Thoracic aorta (tissue), 2 donors: ENCODE measurements around the gene C21orf91. TPM values are rescaled to one million over a fixed set of nuclear protein-coding genes. Genes with fewer than 3 reads are reported as not detected.

Source experiments
- ATAC-seq: fragments of 150-250 bp; one replicate; pipeline ENCODE4 v1.8.0; 2017; ENCODE audit warnings: low read depth; ENCODE audit not compliant: insufficient number of reproducible peaks, low FRiP score
- DNase-seq: peaks from one replicate; pipeline ENCODE4 v3.0.0-alpha.2; 2020; ENCODE audit warnings: low spot score
- H3K27ac ChIP-seq, 2 donors: fragments of 200-600 bp; sonication (generic); 1 replicate in 1 of 2; 2 replicates in 1 of 2; pipeline ENCODE4 v1.5.1; 2016; ENCODE audit warnings: mild to moderate bottlenecking in 2 of 2, moderate library complexity in 2 of 2
- H3K27me3 ChIP-seq: fragments of 200-600 bp; sonication (generic); replicated peaks from 2 replicates; pipeline ENCODE4 v1.6.0; 2016; ENCODE audit warnings: mild to moderate bottlenecking; ENCODE audit not compliant: insufficient read depth
- H3K36me3 ChIP-seq: fragments of 200-600 bp; sonication (generic); one replicate; pipeline ENCODE4 v1.5.1; 2016
- H3K4me1 ChIP-seq, 2 donors: fragments of 200-600 bp; sonication (generic); 1 replicate in 1 of 2; 2 replicates in 1 of 2; pipeline versions ENCODE4 v1.5.1 to v1.6.0; 2016; ENCODE audit warnings: low read depth in 2 of 2, mild to moderate bottlenecking in 1 of 2; ENCODE audit not compliant: control insufficient read depth in 1 of 2
- H3K4me3 ChIP-seq: fragments of 200-600 bp; sonication (generic); 2 replicates; pipeline ENCODE4 v1.5.1; 2016; ENCODE audit warnings: mild to moderate bottlenecking
- H3K9me3 ChIP-seq: fragments of 200-600 bp; sonication (generic); 2 replicates; pipeline ENCODE4 v1.5.1; 2016
- total RNA-seq, 2 donors: library from RNA; depleted of rRNA; stranded (reverse); fragments of >200 nt; gene quantifications; one replicate each; pipeline versions ENCODE4 v1.1.0 to v1.2.3, GENCODE V29; 2016
- TF ChIP-seq, protein P1 (sequence below): fragments of 200-600 bp; sonication (generic); IDR thresholded peaks from one replicate; pipeline ENCODE4 v1.5.1; 2019; ENCODE audit warnings: antibody characterized with exemption

The C21orf91 gene
- total RNA-seq, 2 donors from 2014 or later, result 5.7 to 6.9 TPM

DNA sequence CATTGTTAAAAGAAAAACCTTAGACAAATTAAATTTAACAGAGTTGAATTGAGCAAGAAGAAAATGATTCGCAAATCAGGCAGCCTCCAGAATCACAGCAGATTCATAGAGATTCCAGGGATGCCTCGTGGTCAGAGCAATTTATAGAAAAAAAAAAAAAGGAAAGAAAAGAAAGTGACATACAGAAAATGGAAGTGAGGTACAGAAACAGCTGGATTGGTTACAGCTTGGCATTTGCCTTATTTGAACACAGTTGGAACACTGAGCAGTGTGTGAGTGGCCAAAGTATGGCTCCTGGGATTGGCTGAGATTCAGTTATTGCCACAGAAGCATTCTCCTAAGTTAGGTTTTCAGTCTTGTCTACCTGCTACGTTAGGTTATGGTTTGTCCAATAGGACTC is 9.1 kb upstream of the C21orf91 start:
- H3K27ac ChIP-seq, result no peak overlapping the region
- H3K9me3 ChIP-seq, result no peaks in the 10 kb centered on the region
- no peaks in the 10 kb centered on the region for H3K36me3 ChIP-seq
- H3K27me3 ChIP-seq, result no peaks in the 10 kb centered on the region
- TF ChIP-seq, protein P1, sequence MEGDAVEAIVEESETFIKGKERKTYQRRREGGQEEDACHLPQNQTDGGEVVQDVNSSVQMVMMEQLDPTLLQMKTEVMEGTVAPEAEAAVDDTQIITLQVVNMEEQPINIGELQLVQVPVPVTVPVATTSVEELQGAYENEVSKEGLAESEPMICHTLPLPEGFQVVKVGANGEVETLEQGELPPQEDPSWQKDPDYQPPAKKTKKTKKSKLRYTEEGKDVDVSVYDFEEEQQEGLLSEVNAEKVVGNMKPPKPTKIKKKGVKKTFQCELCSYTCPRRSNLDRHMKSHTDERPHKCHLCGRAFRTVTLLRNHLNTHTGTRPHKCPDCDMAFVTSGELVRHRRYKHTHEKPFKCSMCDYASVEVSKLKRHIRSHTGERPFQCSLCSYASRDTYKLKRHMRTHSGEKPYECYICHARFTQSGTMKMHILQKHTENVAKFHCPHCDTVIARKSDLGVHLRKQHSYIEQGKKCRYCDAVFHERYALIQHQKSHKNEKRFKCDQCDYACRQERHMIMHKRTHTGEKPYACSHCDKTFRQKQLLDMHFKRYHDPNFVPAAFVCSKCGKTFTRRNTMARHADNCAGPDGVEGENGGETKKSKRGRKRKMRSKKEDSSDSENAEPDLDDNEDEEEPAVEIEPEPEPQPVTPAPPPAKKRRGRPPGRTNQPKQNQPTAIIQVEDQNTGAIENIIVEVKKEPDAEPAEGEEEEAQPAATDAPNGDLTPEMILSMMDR, result no peak
- no peak for ATAC-seq
- H3K4me3 ChIP-seq, result no peak overlapping the region
- no peak for DNase-seq
- H3K4me1 ChIP-seq, result no peaks in the 10 kb centered on the region

- Histone ChIP-seq H3K27ac (no peak overlapping the region), H3K27me3 (no peaks in the 10 kb centered on the region), H3K36me3 (no peaks in the 10 kb centered on the region), H3K4me1 (peaks cover 0 to 5% of the 10 kb centered on the region in 2 donors), H3K4me3 (no peak overlapping the region), H3K9me3 (no peaks in the 10 kb centered on the region)
- ATAC-seq, result no peak
- TF ChIP-seq, protein P1, result no peak
- no peak for DNase-seq
Measured at GRCh38 chr21:17823846-17824245, 4.7 kb upstream of the C21orf91 start.

DNA sequence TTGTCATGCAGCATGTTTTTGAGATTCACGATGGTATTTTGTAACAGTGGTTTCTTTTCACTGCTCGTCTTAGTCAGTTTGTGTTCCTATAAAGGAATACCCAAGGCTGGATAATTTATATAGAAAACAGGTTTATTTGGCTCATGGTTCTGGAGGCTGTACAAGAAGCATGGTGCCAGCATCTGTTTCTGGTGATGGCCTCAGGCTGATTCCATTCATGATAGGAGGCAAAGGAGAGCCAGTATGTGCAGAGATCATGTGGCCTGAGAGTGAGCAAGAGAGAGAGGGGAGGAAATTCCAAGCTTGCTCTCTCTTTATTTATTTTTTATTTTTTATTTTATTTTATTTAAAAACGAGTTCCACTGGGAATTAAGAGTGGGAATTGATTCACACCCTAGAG is 2.0 kb upstream of the C21orf91 start:
- H3K27ac ChIP-seq, result no peak overlapping the region
- no peaks in the 10 kb centered on the region for H3K9me3 ChIP-seq
- no peak for DNase-seq
- peaks cover 8 to 16% of the 10 kb centered on the region in 2 donors for H3K4me1 ChIP-seq
- TF ChIP-seq, protein P1, result no peak
- ATAC-seq, result no peak
- H3K36me3 ChIP-seq, result no peaks in the 10 kb centered on the region
- no peaks in the 10 kb centered on the region for H3K27me3 ChIP-seq
- H3K4me3 ChIP-seq, result no peak overlapping the region

- Histone ChIP-seq H3K27ac (peak overlapping the region; percentile 80 to 81), H3K9me3 (no peaks in the 10 kb centered on the region), H3K4me1 (peaks cover 8 to 16% of the 10 kb centered on the region in 2 donors), H3K36me3 (no peaks in the 10 kb centered on the region), H3K27me3 (no peaks in the 10 kb centered on the region), H3K4me3 (peak overlapping the region; percentile 86)
- peak; percentile 1 for ATAC-seq
- TF ChIP-seq, protein P1, result no peak
- DNase-seq, result peak; percentile 7
Measured at GRCh38 chr21:17819877-17820229, 697 bp upstream of the C21orf91 start.

- TF ChIP-seq, protein P1, result no peak
- Histone ChIP-seq H3K36me3 (no peaks in the 10 kb centered on the region), H3K4me1 (peaks cover 8 to 16% of the 10 kb centered on the region in 2 donors), H3K9me3 (no peaks in the 10 kb centered on the region), H3K27ac (peak overlapping the region; percentile 80 to 81), H3K27me3 (no peaks in the 10 kb centered on the region), H3K4me3 (peak overlapping the region; percentile 86)
- no peak for DNase-seq
- no peak for ATAC-seq
Measured at GRCh38 chr21:17818186-17819113, 706 bp downstream of the C21orf91 start.
